Natural killer cell (primary cell): ENCODE measurements around the gene NGEF. TPM values are rescaled to one million over a fixed set of nuclear protein-coding genes. Genes with fewer than 3 reads are reported as not detected.

Experiments
- ATAC-seq, 3 donors: fragments of 150-1000 bp in 2 of 3; fragments of 200-7000 bp in 1 of 3; cut with Tn5 transposase; 1 replicate in 1 of 3; 2 replicates in 2 of 3; pipeline ENCODE4 v1.10.0; 2021; ENCODE audit warnings: mild to moderate bottlenecking in 2 of 3, moderate library complexity in 2 of 3
- DNase-seq, 2 donors: peaks; one replicate each; pipeline versions ENCODE4 v3.0.0 to v3.0.0-alpha.2; 2013 to 2021; ENCODE audit warnings: mixed read lengths in 1 of 2
- H3K27ac ChIP-seq: one replicate; pipeline ENCODE4 v1.5.1; 2013; ENCODE audit warnings: mild to moderate bottlenecking, low read length
- H3K27me3 ChIP-seq: one replicate; pipeline ENCODE4 v1.6.1; 2013; ENCODE audit warnings: low read length; ENCODE audit not compliant: control insufficient read depth, insufficient read depth
- H3K36me3 ChIP-seq: one replicate; pipeline ENCODE4 v1.6.1; 2013; ENCODE audit warnings: low read length; ENCODE audit not compliant: control insufficient read depth, insufficient read depth
- H3K4me1 ChIP-seq: one replicate; pipeline ENCODE4 v1.6.1; 2013; ENCODE audit warnings: low read length; ENCODE audit not compliant: control insufficient read depth, insufficient read depth
- H3K4me3 ChIP-seq: one replicate; pipeline ENCODE4 v1.5.1; 2013; ENCODE audit warnings: low read length
- H3K9me3 ChIP-seq: one replicate; pipeline ENCODE4 v1.6.1; 2013; ENCODE audit warnings: low read length; ENCODE audit not compliant: control insufficient read depth, insufficient read depth
- H3K27ac Mint-ChIP-seq, 2 donors: one replicate each; pipeline ENCODE4 v1.8.0; 2022; ENCODE audit warnings: mild to moderate bottlenecking in 2 of 2, mixed read lengths in 2 of 2, moderate library complexity in 1 of 2
- H3K27me3 Mint-ChIP-seq, 2 donors: one replicate each; pipeline ENCODE4 v1.8.0; 2022; ENCODE audit warnings: low read depth in 2 of 2, mixed read lengths in 2 of 2
- H3K36me3 Mint-ChIP-seq: one replicate; pipeline ENCODE4 v1.8.0; 2022; ENCODE audit warnings: mixed read lengths
- H3K4me1 Mint-ChIP-seq, 2 donors: one replicate each; pipeline ENCODE4 v1.8.0; 2022; ENCODE audit warnings: mixed read lengths in 2 of 2
- H3K4me3 Mint-ChIP-seq: one replicate; pipeline ENCODE4 v1.8.0; 2022; ENCODE audit warnings: mild to moderate bottlenecking, moderate library complexity, mixed read lengths
- H3K9me3 Mint-ChIP-seq, 2 donors: one replicate each; pipeline ENCODE4 v1.8.0; 2022; ENCODE audit warnings: mixed read lengths in 2 of 2
- WGBS: methylation state at CpG from one replicate; pipeline ENCODE4 v1.1.7; 2013; ENCODE audit warnings: missing lambda C conversion rate; ENCODE audit not compliant: insufficient coverage; 5-methylcytosine and 5-hydroxymethylcytosine counted together
- intact Hi-C: fragments of 100-400 bp; cut with micrococcal nuclease; formaldehyde crosslinking; loops from one replicate; pipeline ENCODE4 v1.14.2; 2022
- total RNA-seq, 4 donors: library from RNA; stranded (reverse); fragments of 120-200 nt in 1 of 4; gene quantifications; one replicate each; pipeline versions ENCODE4 v1.2.3 to v1.2.4, GENCODE V29; 2013 to 2022
- TF ChIP-seq, protein P1 (sequence below): fragments of 200-600 bp; IDR thresholded peaks from one replicate; pipeline ENCODE4 v1.8.0; 2022; ENCODE audit warnings: antibody characterized with exemption

Gene NGEF
- total RNA-seq, 3 donors from 2014 or later (not counting 1 experiment from before 2014, with no cell fraction given) = not detected

DNA sequence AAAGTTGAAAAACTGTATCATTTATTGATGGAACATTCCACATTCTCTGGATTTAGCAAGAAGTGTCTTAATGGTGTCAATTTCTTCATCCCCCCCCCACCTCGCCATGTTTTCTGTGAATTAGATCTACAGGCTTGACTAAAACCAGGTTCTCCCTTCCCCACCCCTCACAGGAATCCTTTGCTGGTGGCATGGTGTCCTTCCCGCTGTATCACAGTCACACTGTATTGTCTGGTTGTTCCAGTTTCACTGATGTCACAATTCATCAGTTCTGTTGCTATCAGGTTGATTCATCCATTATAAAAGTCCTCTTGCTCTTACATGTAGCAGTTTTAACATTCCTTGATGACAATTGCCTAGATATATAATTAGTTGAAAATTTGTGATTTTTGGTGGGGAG lies 149.1 kb downstream of the NGEF start:
- Histone ChIP-seq H3K27me3 (no peaks in the 10 kb centered on the region), H3K27ac (no peak overlapping the region), H3K4me3 (no peak overlapping the region), H3K9me3 (no peaks in the 10 kb centered on the region), H3K36me3 (peaks cover 5% of the 10 kb centered on the region), H3K4me1 (no peaks in the 10 kb centered on the region)
- ATAC-seq (no peak), DNase-seq (no peak)
- no peaks in the 10 kb centered on the region for H3K27me3 Mint-ChIP-seq
- 91% methylated on average over 2 of the region's 2 CpGs for WGBS
- peak overlapping the region in 1 of 2 donors; percentile 32 for H3K27ac Mint-ChIP-seq
- no peak overlapping the region for H3K4me3 Mint-ChIP-seq
- H3K4me1 Mint-ChIP-seq = peaks cover 0 to 4% of the 10 kb centered on the region in 2 donors
- intact Hi-C loops = no loop called here
- H3K9me3 Mint-ChIP-seq = no peaks in the 10 kb centered on the region
- peaks cover 4% of the 10 kb centered on the region for H3K36me3 Mint-ChIP-seq
- TF ChIP-seq, protein P1, sequence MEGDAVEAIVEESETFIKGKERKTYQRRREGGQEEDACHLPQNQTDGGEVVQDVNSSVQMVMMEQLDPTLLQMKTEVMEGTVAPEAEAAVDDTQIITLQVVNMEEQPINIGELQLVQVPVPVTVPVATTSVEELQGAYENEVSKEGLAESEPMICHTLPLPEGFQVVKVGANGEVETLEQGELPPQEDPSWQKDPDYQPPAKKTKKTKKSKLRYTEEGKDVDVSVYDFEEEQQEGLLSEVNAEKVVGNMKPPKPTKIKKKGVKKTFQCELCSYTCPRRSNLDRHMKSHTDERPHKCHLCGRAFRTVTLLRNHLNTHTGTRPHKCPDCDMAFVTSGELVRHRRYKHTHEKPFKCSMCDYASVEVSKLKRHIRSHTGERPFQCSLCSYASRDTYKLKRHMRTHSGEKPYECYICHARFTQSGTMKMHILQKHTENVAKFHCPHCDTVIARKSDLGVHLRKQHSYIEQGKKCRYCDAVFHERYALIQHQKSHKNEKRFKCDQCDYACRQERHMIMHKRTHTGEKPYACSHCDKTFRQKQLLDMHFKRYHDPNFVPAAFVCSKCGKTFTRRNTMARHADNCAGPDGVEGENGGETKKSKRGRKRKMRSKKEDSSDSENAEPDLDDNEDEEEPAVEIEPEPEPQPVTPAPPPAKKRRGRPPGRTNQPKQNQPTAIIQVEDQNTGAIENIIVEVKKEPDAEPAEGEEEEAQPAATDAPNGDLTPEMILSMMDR = no peak

- Mint-ChIP-seq H3K27me3 (no peaks in the 10 kb centered on the region), H3K27ac (no peak overlapping the region), H3K4me1 (peaks cover 0 to 4% of the 10 kb centered on the region in 2 donors), H3K36me3 (peaks cover 19% of the 10 kb centered on the region), H3K4me3 (no peak overlapping the region), H3K9me3 (no peaks in the 10 kb centered on the region)
- TF ChIP-seq, protein P1 = no peak
- 93% methylated on average over 3 of the region's 5 CpGs for WGBS
- no peak for DNase-seq
- Histone ChIP-seq H3K27me3 (no peaks in the 10 kb centered on the region), H3K4me3 (no peak overlapping the region), H3K27ac (no peak overlapping the region), H3K36me3 (peaks cover 29% of the 10 kb centered on the region), H3K4me1 (no peaks in the 10 kb centered on the region), H3K9me3 (no peaks in the 10 kb centered on the region)
- no peak for ATAC-seq
- intact Hi-C loops = no loop called here
Observed at GRCh38 chr2:232861353-232861752, 151.7 kb downstream of the NGEF start.

DNA sequence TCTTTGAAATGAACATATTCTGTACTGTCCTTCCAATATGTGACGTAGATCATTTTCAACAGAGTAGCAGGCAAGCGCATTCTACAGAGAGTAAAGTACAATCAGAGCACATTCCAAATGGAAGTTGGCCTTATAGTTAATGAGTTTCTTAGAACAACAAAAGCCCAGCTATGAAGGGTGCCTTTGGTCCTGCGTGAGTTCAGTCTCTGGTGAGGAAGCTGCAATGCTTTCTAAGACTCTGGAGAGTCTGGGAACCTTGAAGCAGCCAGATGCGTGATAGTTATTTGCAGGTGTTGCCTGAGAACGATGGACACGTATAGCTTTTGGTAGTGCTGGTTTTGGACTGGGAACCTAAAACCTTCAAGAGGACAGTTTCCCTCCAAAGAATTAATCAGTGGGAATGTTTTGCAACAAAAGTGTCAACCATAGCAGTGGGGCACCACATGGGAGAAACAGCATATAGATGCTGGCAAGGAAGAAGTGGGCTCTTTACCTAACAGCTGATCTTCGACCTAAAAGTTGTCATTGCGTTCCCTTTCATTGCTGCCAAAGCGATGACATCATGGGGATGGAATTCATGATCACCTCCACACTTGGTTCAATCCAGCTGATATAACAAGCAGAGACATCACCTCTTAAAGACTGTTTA lies 152.3 kb downstream of the NGEF start:
- peaks cover 19% of the 10 kb centered on the region for H3K36me3 Mint-ChIP-seq
- Histone ChIP-seq H3K9me3 (no peaks in the 10 kb centered on the region), H3K36me3 (peaks cover 32% of the 10 kb centered on the region), H3K4me1 (no peaks in the 10 kb centered on the region), H3K27ac (no peak overlapping the region), H3K4me3 (no peak overlapping the region), H3K27me3 (no peaks in the 10 kb centered on the region)
- DNase-seq = no peak
- WGBS = 98% methylated on average over 9 of the region's 9 CpGs
- ATAC-seq = no peak
- intact Hi-C loops = no loop called here
- no peaks in the 10 kb centered on the region for H3K27me3 Mint-ChIP-seq
- no peaks in the 10 kb centered on the region for H3K9me3 Mint-ChIP-seq
- TF ChIP-seq, protein P1 = no peak
- no peak overlapping the region for H3K27ac Mint-ChIP-seq
- no peak overlapping the region for H3K4me3 Mint-ChIP-seq
- peaks cover 0 to 4% of the 10 kb centered on the region in 2 donors for H3K4me1 Mint-ChIP-seq

DNA sequence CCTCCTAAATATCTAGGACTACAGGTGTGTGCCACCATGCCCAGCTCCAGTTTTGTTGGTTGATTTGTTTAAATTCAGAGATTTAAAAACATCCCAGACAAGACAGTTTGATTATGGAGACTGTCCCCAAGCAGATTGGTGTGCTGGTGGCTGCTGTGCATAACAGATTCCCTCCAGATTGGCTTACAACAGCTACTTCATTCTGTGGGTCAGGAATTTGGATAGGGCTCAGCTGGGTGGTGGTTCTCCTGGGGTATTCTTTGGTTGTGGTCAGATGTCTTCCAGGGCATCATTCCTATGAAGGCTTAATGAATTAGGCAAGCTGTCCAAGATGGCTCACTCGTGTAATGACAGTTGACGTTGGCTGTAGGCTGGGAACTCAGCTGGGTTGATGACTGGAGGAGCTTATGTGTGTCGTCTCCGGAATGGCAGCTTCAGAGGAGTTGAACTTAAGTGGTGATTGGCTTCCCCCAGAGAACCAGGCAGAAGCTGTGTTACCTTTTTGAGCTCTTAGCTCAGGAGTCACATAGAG lies 153.6 kb downstream of the NGEF start:
- intact Hi-C loops = no loop called here
- TF ChIP-seq, protein P1 = no peak
- H3K27ac Mint-ChIP-seq = no peak overlapping the region

More for the DNA sequence above, 153.6 kb downstream of the NGEF start:
- no peak overlapping the region for H3K27ac ChIP-seq
- 93% methylated on average over 4 of the region's 4 CpGs for WGBS
- H3K36me3 ChIP-seq = peaks cover 38% of the 10 kb centered on the region
- ATAC-seq = no peak
- Mint-ChIP-seq H3K36me3 (peaks cover 19% of the 10 kb centered on the region), H3K4me3 (no peak overlapping the region), H3K4me1 (peaks cover 0 to 4% of the 10 kb centered on the region in 2 donors), H3K27me3 (no peaks in the 10 kb centered on the region), H3K9me3 (no peaks in the 10 kb centered on the region)
- no peak for DNase-seq
- no peaks in the 10 kb centered on the region for H3K4me1 ChIP-seq
- H3K27me3 ChIP-seq = no peaks in the 10 kb centered on the region
- H3K4me3 ChIP-seq = no peak overlapping the region
- H3K9me3 ChIP-seq = no peaks in the 10 kb centered on the region
